GM04503 (cell line): ENCODE data around the gene ENDOV.

ENCODE experiments used
- DNase-seq: peaks from one replicate; pipeline ENCODE4 v3.0.0-alpha.2; 2012; ENCODE audit warnings: low read depth

ENDOV gene

DNA sequence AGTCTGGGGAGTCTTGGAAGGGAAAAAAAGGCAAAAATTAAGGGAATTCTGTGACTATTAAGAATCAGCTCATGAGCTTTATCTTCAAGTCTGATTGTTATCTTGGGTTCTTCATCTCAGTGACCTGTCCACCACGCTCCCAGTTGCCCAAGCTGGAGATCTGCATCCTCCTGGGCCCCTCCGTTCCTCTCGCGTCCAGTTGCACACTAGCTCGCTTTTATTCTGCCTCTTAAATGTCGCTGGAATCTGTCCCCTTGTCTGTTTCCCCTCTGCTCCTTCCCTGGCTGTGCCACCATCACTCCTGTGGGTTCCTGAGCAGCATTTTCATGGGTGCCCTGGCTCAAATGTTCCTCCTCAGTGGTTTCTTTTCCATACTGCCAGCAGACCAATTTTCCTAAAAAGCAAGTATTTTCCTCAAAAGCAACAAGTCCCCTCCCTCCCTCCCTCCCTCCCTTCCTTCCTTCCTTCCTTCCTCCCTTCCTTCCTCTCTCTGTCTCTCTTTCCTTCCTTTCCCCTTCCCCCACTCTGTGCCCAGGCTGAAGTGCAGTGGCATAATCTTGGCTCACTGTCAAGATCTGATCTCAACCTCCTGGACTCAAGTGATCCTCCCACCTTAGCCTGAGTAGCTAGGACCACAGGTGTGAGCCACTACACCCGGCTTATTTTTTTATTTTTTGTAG is 1.4 kb downstream of the ENDOV start:
- no peak for DNase-seq

DNA sequence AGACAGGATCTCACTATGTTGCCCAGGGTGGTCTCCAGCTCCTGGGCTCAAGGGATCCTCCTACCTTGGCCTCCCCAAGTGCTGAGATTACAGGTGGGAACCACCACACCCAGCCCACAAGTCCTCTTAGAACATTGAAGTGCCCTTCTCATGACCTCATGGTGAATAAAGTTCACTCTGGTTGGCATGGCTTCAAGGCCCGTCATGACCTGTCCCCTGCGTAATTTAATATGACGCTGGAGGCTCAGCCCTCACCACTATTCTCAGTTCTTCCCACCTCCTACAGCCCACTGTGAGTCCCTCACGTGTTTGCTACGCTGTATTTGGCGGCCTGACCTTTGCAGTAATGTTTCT is 1.9 kb downstream of the ENDOV start:
- no peak for DNase-seq

DNA sequence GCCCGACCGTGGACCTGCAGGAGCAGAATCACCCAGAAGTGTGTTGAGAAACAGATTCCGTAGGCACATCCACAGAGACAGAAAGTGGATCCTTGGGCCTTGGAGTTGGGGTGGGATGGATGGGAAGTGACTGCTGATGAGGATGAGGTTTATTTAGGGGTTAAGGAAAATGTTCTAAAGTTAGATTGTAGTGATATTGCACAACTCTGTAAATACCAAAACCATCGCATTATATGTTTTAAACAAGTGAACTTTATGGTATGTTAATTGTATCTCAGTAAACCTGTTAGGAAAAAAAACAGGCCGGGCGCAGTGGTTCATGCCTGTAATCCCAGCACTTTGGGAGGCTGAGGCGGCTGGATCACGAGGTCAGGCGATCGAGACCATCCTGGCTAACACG is 3.6 kb downstream of the ENDOV start:
- no peak for DNase-seq

GRCh38 chr17:80419255-80419654 is 4.3 kb downstream of the ENDOV start:
- no peak for DNase-seq

DNA sequence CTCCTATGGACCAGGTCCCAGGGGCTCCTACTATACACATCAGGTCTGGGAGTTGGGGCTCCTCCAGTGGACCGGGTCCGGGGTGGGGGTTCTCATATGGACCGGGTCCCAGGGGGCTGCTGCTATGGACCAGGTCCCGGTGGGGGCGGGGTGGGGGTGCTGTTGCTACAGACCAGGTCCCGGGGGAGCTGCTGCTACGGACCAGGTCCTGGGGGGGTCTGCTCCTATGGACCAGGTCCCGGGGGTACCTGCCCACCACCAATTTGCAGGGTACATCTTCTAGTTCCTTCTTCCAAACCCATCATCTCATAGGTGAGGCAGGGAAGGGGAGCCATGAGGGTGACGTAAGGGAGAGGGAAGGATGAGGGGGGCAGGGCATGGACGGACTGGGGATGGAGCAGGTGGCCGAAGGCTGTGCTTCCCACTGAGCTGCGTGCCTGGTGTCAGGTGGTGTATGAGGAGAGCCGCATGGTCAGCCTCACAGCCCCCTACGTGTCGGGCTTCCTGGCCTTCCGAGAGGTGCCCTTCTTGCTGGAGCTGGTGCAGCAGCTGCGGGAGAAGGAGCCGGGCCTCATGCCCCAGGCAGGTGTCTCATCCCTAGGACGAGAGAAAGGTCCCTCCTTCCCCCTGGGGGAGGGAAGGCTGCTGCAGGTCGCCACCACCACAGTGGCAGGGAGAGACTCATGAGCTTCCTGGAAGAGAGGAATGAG is 6.6 kb downstream of the ENDOV start:
- no peak for DNase-seq

DNA sequence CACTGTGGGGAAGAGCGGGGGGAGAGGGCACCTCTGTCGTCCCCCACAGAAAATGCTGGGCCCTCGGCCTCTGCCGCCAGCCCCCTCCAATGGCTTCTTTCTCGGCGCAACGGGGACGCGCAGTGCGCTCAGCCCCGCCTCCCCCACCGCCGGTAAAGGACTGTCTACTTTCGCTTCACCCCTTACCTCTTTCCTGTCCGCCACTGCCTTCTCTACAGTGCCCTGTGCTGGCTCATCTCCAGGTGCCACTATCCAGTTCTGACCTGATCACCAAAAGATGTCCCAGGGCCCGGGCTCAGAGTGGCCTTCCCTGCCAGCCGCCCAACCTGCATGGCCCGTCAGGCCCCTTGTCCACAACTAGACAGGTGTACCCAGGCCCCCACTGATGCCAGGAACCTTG is 7.3 kb downstream of the ENDOV start:
- no peak for DNase-seq

- DNase-seq: no peak
Measured at GRCh38 chr17:80422981-80423380, 8.0 kb downstream of the ENDOV start.

DNA sequence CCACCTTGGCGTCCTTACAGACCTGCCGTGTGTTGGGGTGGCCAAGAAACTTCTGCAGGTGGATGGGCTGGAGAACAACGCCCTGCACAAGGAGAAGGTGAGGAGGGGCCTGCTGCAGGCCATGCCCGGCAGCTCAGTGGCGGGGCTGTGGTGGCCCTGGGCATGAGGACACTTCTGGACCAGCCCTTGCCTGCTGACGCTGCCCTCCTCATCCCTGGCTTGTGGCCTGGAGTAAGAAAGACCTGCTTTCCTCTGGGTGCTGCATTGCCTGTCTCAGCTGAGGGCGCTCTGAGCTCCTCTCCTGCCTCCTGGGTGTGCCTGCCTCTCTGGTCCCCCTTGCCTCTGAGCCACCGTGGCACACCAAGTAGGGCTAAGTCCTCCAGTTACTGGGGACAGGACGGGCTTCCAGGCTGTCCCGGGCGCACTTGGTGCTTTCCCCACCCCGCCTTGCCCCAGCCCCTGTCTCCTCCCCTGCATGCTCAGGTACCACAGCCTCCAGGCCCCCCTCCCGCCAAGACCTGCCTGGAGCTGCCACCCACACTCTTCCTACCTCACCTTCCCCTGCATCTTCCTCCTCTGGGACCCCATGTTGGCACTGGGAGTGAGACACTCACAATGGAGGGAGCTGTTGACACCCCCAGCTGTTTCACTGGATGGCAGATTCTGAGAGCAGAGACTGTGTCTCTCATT is 8.7 kb downstream of the ENDOV start:
- no peak for DNase-seq

GRCh38 chr17:80424261-80424660 is 9.3 kb downstream of the ENDOV start:
- DNase-seq: no peak

DNA sequence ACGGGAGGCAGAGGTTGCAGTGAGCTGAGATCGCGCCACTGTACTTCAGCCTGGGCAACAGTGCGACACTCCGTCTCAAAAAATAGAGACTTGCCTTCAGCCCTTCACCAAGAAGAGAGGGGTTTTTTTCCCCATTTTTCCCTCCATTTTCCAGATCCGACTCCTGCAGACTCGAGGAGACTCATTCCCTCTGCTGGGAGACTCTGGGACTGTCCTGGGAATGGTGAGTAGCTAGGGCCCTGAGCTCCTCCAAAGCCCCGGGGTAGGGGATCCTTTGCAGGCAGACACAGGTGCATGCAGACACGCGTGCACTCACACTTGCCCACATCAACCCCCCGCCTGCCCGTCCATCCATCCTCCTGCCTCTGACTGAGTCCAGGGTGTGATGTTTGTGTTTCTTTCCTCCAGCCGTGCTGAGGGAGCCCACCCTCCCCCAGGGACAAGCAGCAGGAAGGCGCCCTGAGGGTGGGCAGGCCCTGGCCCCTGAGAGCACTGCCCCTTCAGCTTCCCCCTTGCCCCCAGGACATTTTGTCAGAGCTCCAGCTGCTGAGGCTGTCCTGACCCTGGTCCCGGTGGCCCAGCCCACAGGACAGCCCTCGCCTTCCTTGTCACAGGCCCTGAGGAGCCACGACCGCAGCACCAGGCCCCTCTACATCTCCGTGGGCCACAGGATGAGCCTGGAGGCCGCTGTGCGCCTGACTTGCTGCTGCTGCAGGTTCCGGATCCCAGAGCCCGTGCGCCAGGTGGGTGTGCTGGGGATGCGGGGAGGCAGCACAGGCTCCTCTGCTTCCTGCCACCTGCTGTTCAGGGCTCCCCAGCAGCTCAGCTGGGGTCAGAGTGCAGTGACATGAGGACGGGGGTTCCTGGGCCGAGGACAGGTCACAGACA is 10.2 kb downstream of the ENDOV start:
- no peak for DNase-seq

DNA sequence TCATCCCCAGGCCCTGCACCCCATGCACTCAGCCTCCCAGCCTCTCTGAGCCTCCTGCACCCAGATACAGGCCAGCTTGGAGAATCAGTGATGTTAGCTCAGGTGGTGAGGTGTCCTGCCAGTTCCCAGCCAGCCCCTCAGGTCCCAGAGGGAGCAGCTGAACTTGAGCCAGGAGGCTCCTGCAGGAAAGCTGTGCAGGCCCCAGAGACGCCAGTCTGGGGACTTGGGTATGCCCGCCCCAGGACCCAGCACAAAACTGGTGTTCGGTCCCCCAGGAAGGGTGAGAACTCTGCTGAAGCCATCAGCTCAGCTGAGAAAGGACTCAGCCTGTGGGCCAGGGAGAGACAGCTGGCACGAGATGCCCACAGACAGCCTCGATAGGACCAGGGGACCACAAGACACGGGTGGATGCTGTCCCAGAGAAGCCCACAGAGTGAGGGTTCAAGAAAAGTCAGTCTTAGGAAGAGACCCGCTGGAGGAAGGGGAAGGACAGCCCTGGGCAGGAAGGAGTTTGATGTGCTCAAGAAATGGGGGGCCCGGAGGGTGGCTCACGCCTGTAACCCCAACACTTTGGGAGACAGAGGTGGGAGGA is 11.0 kb downstream of the ENDOV start:
- DNase-seq: no peak

GRCh38 chr17:80426671-80427326 is 11.8 kb downstream of the ENDOV start:
- no peak for DNase-seq

- no peak for DNase-seq
Measured at GRCh38 chr17:80427366-80428282, 12.7 kb downstream of the ENDOV start.

GRCh38 chr17:80428363-80428762 is 13.4 kb downstream of the ENDOV start:
- DNase-seq: no peak

GRCh38 chr17:80428796-80429195 is 13.8 kb downstream of the ENDOV start:
- no peak for DNase-seq

DNA sequence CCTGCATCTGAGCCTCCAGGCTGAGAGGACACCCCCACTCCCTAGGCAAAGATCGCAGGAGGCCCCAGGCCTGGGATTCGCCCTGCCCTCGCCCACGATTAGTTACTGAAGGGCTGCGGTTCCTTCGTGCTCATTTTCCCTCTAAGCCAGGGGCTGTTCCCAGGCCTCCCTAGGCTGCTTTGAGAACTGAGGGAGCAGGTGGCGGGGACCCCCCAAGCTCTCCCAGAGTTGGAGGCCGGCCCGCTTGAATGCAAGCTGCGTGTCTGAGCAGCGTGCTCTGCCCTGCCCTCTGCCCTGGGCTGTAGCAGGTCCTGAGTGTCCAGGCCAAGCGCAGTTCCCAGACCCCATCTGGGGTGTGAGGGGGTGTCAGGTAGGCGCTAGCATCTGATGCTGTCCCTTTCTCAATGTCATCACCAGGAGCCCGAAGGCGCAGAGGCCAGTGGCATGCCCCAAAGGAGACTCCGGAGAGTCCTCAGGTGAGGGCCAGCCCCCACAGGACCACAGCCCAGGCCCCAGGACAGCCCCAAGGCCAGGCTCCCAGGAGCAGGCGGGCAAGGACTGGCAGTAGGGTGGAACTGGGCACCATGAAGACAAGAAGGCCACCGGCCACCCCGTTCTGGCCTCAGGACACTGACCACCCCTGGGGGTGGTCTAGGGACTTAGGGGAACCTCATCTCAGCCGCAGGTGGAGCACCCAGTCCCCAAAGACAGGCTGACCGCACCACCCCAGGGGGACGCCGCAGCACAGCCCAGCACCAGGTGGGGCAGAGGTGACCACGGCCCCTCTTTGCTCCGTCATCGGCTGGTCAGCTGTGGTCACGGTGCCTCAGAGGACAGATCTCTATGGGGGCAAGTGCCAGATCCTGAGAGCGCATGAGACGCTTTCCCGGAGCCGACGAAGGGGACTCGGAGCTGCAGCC is 14.6 kb downstream of the ENDOV start:
- no peak for DNase-seq

GRCh38 chr17:80430446-80431245 is 15.7 kb downstream of the ENDOV start:
- DNase-seq: no peak
